Activated B cell treated with CpG ODN at 0.5 μM for 24 hours (primary cell): Measurements from ENCODE around the gene FOXJ2. TPM values are rescaled to one million over a fixed set of nuclear protein-coding genes. Genes with fewer than 3 reads are reported as not detected.
A peak's percentile ranks its signal among the peaks of the same experiment; 100 is the strongest.
"Not testable (repeated sequence)": the region's sequence is repeated elsewhere in the genome, so short reads cannot be mapped to it uniquely, and the experiment has no call there.

Experiments used
- ATAC-seq: fragments of 200-7000 bp; cut with Tn5 transposase; one replicate; pipeline ENCODE4 v1.10.0; 2021; ENCODE audit warnings: low read depth, mild to moderate bottlenecking, moderate library complexity
- CTCF ChIA-PET: fragments of 350-600 bp; sonication (Branson Sonifier 250); formaldehyde crosslinking; loops from one replicate; lab custom pipeline; 2021; ENCODE audit warnings: antibody characterized with exemption; lab: Charles Lee
- POLR2A ChIA-PET: fragments of 350-600 bp; sonication (Branson Sonifier 250); formaldehyde crosslinking; loops from one replicate; lab custom pipeline; 2021; ENCODE audit warnings: antibody characterized with exemption; lab: Charles Lee
- DNase-seq: peaks from one replicate; pipeline ENCODE4 v3.0.0; 2022
- H3K27ac Mint-ChIP-seq: one replicate; pipeline ENCODE4 v1.8.0; 2020; ENCODE audit warnings: mixed read lengths
- H3K27me3 Mint-ChIP-seq: one replicate; pipeline ENCODE4 v1.8.0; 2021; ENCODE audit warnings: mixed read lengths
- H3K36me3 Mint-ChIP-seq: one replicate; pipeline ENCODE4 v1.8.0; 2021; ENCODE audit warnings: low read depth, mixed read lengths
- H3K4me1 Mint-ChIP-seq: one replicate; pipeline ENCODE4 v1.8.0; 2021; ENCODE audit warnings: mixed read lengths
- H3K4me3 Mint-ChIP-seq: one replicate; pipeline ENCODE4 v1.8.0; 2020; ENCODE audit warnings: mild to moderate bottlenecking, mixed read lengths
- H3K9me3 Mint-ChIP-seq: one replicate; pipeline ENCODE4 v1.8.0; 2020; ENCODE audit warnings: mixed read lengths
- intact Hi-C: fragments of 100-400 bp; cut with micrococcal nuclease; formaldehyde crosslinking; loops from one replicate; pipeline ENCODE4 v1.15.1; 2024
- total RNA-seq: library from RNA; stranded (reverse); gene quantifications from 2 replicates; pipeline ENCODE4 v1.2.3, GENCODE V29; 2022
- TF ChIP-seq, protein P1 (sequence below): fragments of 200-600 bp; IDR thresholded peaks from one replicate; pipeline ENCODE4 v1.8.0; 2022; ENCODE audit warnings: antibody characterized with exemption, mild to moderate bottlenecking

The FOXJ2 gene
- total RNA-seq, 1 donor from 2014 or later, result 13.6 TPM

DNA sequence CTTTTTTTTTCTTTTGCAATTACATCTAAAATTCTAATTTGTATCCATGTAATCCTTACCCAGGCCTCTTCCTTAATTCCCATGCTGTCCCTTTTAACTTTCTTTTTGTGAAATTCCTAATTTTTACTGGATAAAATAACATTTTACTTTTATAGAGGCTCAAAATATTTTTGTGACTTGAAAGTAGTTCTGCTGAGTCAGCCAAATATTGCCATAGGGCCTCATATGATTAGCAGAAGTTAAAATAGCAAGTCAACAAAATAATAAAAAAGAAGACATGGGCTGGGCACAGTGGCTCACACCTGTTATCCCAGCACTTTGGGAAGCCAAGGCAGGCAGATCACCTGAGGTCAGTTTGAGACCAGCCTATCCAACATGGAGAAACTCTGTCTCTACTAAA, 31.6 kb downstream of the FOXJ2 start:
- H3K4me3 Mint-ChIP-seq, result no peak overlapping the region
- no peaks in the 10 kb centered on the region for H3K27me3 Mint-ChIP-seq
- POLR2A ChIA-PET, result no interaction called here
- TF ChIP-seq, protein P1, sequence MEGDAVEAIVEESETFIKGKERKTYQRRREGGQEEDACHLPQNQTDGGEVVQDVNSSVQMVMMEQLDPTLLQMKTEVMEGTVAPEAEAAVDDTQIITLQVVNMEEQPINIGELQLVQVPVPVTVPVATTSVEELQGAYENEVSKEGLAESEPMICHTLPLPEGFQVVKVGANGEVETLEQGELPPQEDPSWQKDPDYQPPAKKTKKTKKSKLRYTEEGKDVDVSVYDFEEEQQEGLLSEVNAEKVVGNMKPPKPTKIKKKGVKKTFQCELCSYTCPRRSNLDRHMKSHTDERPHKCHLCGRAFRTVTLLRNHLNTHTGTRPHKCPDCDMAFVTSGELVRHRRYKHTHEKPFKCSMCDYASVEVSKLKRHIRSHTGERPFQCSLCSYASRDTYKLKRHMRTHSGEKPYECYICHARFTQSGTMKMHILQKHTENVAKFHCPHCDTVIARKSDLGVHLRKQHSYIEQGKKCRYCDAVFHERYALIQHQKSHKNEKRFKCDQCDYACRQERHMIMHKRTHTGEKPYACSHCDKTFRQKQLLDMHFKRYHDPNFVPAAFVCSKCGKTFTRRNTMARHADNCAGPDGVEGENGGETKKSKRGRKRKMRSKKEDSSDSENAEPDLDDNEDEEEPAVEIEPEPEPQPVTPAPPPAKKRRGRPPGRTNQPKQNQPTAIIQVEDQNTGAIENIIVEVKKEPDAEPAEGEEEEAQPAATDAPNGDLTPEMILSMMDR, result no peak
- no peaks in the 10 kb centered on the region for H3K36me3 Mint-ChIP-seq
- CTCF ChIA-PET, result no interaction called here
- H3K9me3 Mint-ChIP-seq, result no peaks in the 10 kb centered on the region
- H3K4me1 Mint-ChIP-seq, result peaks cover 16% of the 10 kb centered on the region
- DNase-seq, result no peak
- intact Hi-C loops, result no loop called here
- no peak overlapping the region for H3K27ac Mint-ChIP-seq
- no peak for ATAC-seq

DNA sequence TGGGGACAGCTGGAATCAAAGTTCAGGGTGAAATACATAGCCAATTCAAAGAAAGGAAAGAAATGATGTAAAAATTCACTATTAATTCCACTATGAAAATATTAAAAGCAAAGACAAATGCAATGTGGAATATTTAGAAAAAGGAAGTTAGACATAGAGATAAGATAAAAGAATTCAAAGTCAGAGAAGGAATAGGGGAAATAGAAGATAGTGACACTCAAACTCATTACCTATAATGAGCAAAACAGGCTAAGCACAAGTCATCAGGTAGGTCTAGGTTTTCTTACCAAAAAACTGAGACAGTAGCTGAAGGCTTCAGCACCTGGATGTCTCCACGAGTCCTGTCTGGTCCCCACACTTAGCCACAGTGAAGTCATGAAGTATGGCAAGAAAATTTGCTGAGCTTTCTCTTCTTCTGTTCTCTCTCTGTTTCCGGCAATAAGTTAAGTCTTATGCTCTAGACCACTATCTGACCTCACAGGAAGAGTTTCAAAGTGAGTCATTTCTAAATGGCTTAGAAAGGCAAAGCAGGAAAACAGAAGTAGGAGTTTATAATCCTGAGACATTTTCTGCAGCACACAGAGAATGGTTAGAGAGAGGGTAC, 33.6 kb downstream of the FOXJ2 start, which contains the start of gene C3AR1:
C3AR1 (minus strand) TSS at position 369 of the 604 bp plus-strand sequence. CDS start 6,174 bp downstream, outside the sequence.
- Mint-ChIP-seq H3K27me3 (no peaks in the 10 kb centered on the region), H3K36me3 (no peaks in the 10 kb centered on the region), H3K4me3 (no peak within 1 kb of the TSS), H3K27ac (no peak within 1 kb of the TSS), H3K4me1 (peaks cover 11% of the 10 kb centered on the region), H3K9me3 (no peaks in the 10 kb centered on the region)
- DNase-seq, result no peak
- POLR2A ChIA-PET, result no interaction called here
- TF ChIP-seq, protein P1, result no peak
- intact Hi-C loops, result no loop called here
- ATAC-seq, result peak; percentile 61
- CTCF ChIA-PET, result interaction anchor here (0.9 to 2.0 kb wide), 2 partner anchors 12 to 21 kb away, joined by 3 to 6 read pairs; no protein-coding TSS in a partner anchor

DNA sequence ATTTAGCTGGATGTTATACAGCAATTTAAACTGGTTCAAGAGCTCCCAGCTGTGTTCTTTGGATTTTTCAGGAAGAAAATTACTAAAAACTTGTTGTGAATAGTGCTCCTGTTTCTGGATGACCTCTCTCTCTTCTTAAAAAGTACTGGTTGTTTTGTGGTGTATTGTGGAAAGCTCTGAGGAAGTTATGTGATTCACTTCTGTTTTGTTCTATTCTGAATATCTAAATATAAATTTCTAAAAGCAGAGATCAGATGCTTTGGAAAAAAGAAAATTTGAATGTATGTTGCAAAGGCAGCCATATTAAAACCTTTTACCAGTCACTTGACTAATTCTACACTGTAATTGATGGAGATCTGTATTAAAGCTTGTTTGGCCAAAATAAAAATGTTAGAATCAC, 37.1 kb downstream of the FOXJ2 start:
- ChIA-PET CTCF (no interaction called here), POLR2A (no interaction called here)
- H3K27me3 Mint-ChIP-seq, result peaks cover 5% of the 10 kb centered on the region
- DNase-seq (no peak), ATAC-seq (no peak)
- no peak overlapping the region for H3K27ac Mint-ChIP-seq
- H3K36me3 Mint-ChIP-seq, result no peaks in the 10 kb centered on the region
- TF ChIP-seq, protein P1, result no peak
- intact Hi-C loops, result no loop called here
- peaks cover 10% of the 10 kb centered on the region for H3K4me1 Mint-ChIP-seq
- H3K9me3 Mint-ChIP-seq, result no peaks in the 10 kb centered on the region
- no peak overlapping the region for H3K4me3 Mint-ChIP-seq

DNA sequence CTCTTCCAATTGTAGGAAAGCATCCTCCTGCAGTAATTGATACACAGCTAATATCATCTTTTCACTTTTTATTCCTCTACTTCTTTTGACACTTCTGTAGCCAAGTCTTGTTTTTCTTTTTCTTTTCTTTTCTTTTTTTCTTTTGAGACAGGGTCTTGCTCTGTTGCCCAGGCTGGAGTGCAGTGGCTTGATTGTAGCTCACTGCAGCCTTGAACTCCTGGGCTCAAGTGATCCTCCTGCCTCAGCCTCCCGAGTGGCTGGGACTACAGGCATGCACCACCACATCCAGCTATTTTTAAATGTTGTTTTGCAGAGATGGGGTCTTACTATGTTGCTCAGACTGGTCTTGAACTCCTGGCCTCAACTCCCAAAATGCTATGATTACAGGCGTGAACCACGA, 39.3 kb downstream of the FOXJ2 start:
- H3K27ac Mint-ChIP-seq, POLR2A ChIA-PET, CTCF ChIA-PET, H3K27me3 Mint-ChIP-seq, DNase-seq, intact Hi-C loops, H3K4me3 Mint-ChIP-seq, ATAC-seq, H3K9me3 Mint-ChIP-seq, H3K36me3 Mint-ChIP-seq, H3K4me1 Mint-ChIP-seq: not testable (repeated sequence)

DNA sequence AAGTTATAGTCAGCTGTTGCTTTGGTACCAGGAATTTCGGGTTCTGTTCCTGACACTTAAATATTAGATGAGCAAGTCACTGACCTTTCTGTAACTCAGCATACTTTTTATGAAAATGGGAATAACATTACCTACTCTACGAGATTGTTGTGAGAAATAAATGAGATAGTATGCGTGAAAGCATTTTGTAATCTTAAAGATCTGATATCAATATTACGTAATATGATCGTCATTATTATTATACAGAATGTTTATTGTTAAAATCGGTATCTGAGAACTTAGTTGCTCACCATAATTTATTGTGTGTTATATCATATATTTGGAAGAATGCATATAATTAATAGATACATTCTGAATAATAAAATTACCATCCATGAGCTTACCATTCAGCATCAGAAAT, 43.4 kb downstream of the FOXJ2 start:
- Mint-ChIP-seq H3K36me3 (no peaks in the 10 kb centered on the region), H3K9me3 (no peaks in the 10 kb centered on the region), H3K4me1 (peaks cover 18% of the 10 kb centered on the region), H3K4me3 (no peak overlapping the region), H3K27me3 (peaks cover 5% of the 10 kb centered on the region), H3K27ac (no peak overlapping the region)
- ATAC-seq, result no peak
- TF ChIP-seq, protein P1, result no peak
- POLR2A ChIA-PET, result no interaction called here
- CTCF ChIA-PET, result no interaction called here
- intact Hi-C loops, result no loop called here
- no peak for DNase-seq
